GM21737 (cell line): Measurements from ENCODE around the gene TENT5A.
"Not testable (repeated sequence)": the region's sequence is repeated elsewhere in the genome, so short reads cannot be mapped to it uniquely, and the experiment has no call there.

ENCODE experiments used
- ATAC-seq: cut with Tn5 transposase; IDR thresholded peaks from one replicate; pipeline ENCODE4 v1.9.1; 2021; ENCODE audit warnings: mild to moderate bottlenecking, moderate library complexity; ENCODE audit not compliant: unreplicated experiment

The TENT5A gene

DNA sequence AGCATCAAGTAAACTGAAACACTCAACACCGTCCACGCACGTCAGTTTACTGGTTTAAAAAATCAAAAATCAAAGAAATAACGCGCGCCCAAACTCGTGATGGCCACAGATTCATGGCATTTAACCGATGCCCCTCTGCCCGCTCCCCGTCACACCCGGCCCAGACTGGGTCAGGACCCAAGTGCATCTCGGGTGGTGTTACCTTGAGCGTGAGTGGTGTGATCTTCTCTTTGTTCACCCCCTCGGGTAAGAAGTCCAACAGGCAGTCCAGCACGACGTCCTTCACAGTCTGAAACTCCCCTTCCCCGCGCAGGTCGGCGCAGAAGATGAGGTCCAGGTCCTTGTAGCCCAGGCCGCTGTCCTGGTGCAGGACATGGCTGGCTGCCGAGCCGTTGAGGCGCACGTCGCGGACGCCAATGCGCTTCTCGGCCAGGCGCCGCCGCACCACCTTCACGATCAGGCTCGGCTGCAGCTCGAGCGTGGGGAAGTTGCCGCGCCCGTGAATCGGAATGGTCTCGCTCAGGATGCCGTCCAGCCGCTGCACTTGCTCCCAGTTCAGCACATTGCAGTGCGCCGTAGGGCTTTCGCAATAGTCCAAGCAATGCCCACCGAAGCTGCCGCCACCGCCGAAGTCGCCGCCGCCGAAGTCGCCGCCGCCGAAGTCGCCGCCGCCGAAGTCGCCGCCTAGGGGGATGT is 945 bp downstream of the TENT5A start:
- ATAC-seq = no peak

DNA sequence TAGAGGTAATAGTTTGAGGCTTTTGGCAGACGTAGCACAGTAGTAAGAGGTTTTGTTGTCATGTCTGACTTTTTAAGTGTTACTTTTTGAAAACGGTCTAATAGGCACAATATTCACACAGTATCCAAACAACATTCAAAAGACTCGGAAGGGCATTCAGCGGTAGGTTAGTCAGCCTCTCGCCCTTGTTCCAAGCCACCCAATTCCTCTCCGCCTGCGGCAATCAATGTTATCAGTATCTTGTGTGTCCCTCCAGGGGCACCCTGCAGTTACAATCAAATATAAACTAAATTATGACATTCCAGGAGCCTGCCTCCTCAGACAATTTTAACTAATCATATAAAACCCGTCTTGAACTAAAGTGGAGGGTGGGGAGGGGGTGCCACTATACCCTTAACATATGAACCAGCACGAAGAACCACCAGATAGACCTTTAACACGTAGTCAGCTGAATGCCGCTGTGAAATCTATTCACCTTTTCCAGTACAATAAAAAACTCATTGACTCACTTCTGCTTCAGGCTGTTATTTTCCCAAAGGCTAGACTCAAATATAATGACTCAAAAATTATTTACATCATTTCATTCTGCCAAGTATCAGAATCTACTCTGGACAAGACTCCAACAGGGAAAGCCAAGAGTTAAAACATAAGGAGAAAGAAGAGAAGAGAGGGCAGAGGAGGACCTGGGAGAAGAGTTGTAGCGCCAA is 1.6 kb downstream of the TENT5A start:
- ATAC-seq = no peak

DNA sequence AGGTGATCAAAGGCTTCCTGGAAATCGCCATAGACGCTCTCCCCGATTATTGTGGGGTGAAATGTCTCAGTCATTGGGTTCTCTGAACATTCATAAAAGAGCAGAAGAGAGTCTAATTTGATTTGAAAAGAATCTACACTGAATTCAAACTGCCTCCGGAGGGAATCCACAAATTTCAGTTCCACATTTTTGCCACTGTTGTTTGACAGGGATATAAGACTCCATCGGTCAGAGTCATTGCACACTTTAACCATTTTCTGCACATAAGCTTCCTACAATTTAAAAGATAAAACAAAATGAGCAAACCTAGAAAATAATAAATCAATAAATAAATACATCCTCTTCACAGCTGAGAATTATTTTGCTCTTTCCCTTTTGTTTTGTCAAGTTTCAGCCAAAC is 2.3 kb downstream of the TENT5A start:
- no peak for ATAC-seq

DNA sequence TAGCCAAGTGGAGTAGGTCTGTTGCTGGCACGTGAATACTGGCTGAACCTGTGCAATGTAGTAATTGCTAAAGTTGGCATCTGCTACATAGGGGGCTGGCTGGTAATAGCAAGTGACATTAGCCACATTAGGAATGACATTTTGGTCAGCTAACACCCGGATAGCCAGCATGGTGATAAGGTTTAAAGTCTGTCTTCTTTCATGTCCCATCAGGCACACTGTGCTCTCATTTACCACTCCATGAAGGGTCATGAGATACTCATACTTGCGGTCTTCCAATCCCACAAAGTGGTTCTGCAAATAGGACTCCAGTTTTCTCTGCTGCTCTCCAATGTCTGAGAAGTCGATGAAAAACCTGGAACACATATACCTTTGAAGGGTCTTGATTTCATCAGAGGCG is 2.8 kb downstream of the TENT5A start:
- no peak for ATAC-seq

- ATAC-seq = no peak
Measured at GRCh38 chr6:81748994-81749393, 3.5 kb downstream of the TENT5A start.

DNA sequence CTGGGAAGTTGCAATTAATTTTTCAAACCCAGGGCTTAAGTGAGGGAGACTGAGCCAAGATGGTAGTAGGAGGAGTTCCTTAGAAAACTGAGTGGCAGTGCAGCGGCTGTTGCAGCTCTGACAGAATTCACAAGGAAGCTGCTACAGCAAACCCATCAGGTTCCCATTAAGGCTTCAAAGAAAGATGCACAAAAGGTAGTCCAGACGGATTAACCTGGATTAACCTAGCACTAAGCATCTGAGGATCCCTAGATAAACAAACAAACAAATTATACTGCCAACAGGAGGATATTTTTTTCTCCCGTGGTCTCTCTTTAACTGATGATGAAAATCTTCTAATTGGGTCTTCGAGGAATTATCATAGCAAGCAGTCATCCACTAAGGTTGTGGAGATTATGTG is 5.2 kb downstream of the TENT5A start:
- no peak for ATAC-seq

DNA sequence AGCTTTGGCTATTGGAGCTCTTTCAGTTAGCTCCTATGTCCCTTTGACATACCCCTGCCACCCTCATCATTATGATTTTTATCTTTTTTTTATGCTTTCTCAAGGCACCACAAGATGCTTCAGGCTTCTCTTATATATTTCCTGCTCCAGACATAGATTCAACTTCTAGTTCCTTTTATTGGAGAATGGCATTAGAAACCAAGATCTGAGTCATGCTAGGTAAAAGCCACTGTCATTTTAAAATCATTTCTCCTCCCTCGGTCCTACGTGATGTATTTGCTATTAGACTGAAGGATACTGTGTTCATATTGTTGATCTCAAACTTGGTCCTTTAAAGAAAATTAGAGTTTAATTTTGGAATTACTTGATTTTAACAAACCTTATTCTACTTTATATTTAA is 8.3 kb downstream of the TENT5A start:
- no peak for ATAC-seq

DNA sequence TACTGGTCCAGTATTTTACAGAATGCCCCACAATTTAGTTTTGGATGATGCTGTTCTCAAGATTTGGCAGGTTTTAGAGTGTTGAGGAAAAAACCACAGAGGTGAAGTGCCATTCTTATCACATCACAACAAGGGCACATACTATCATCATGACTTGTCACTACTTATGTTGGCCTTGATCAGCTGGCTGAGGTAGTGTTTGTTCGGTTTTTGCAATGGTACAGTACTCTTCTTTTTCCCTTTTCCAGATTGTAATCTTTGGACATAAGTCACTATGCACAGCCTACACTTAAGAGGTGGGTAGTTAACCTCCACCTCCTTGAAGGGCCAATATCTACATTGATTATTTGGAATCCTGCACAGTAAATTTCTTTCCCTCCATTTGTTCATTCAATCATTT is 8.8 kb downstream of the TENT5A start:
- no peak for ATAC-seq

GRCh38 chr6:81741689-81742088 is 10.8 kb downstream of the TENT5A start:
- no peak for ATAC-seq

DNA sequence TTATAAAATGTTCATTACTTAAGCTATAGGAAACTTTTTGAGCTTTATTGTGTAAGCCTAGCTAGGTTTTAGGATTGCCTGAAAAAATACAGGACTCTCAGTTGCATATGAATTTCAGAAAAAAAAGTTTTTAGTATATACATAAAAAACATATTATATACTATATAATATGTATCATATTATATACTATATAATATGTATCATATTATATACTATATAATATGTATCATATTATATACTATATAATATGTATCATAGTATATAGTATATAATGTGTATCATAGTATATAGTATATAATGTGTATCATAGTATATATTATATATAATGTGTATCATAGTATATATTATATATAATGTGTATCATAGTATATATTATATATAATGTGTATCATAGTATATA is 11.9 kb downstream of the TENT5A start:
- not testable (repeated sequence) for ATAC-seq

GRCh38 chr6:81739230-81740195 is 13.0 kb downstream of the TENT5A start:
- no peak for ATAC-seq

- ATAC-seq = no peak
Measured at GRCh38 chr6:81736428-81736827, 16.1 kb downstream of the TENT5A start.

GRCh38 chr6:81735756-81736380 is 16.6 kb downstream of the TENT5A start:
- ATAC-seq = no peak

DNA sequence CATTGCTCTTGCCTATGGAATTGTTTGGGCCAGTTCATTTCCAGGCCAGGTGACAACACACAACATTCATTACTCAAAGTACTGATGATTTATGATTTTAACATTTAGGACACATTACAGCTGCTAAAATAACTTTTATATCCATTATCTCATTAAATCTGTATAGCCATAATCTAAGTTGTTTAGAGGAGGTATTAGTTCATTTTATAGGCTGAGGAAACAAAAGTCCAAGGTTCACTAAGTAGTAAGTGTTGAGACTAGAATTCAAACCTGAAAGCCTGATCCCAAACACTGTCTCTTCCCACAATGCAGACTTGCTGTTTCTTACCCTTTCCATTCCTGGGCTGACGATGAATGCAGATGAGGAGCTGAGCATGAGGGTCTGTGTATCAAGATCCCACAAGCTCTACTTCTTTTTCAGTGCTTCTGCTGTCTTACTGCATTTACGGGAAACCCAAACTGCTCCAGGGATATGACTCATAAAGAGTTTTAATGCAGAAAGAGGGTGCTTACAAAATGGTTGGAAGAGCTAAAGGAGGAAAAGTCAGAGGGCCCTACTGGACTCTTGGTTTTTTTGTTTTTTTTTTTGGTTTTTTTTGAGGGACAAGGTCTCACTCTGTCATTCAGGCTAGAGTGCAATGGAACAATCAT is 17.9 kb downstream of the TENT5A start:
- no peak for ATAC-seq

GRCh38 chr6:81734081-81734480 is 18.4 kb downstream of the TENT5A start:
- ATAC-seq = no peak

DNA sequence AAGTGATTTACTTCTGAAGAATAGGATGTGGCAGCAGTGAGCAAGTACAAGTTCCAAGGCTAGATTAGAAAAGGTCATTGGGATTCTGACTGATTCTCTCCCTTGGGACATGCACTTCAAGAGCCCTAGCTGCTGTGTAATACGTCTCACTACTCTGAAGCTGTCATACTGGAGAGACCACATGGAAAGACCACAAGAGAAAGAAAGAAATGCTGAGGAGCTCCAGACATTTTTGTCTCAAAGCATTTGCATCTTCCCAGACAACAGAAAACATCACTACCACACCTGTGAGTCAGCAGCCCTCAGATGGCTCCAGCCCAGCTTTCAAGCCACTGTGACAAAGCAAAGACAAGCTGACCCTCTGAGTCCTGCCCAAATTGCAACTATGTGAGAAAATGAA is 20.7 kb downstream of the TENT5A start:
- no peak for ATAC-seq

GRCh38 chr6:81727876-81728517 is 24.5 kb downstream of the TENT5A start:
- ATAC-seq = no peak

DNA sequence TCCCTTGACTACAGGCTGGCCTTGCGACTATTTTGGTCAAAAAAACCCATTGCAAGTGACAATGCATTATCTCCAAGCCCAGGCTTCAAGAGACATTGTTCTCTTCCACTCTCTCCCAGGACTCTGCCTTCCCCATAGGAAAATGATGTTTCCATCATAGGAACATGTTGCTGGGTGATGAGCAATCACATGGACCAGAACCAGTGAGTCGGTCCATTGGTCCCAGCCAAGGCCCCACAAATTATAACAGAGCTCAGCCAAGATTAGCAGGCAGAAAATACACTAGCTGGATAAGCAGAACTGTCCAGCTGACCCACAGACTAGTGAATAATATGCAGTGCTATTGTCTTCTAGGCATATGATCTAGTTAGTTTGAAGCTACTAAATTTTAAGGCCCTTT is 27.4 kb downstream of the TENT5A start:
- no peak for ATAC-seq

- ATAC-seq = no peak
Measured at GRCh38 chr6:81722506-81723223, 29.8 kb downstream of the TENT5A start.
